GM21723 (cell line): Measurements from ENCODE around the gene PUS7.
A peak's percentile ranks its signal among the peaks of the same experiment; 100 is the strongest.
"Not testable (repeated sequence)": the region's sequence is repeated elsewhere in the genome, so short reads cannot be mapped to it uniquely, and the experiment has no call there.

ENCODE experiments used
- ATAC-seq: cut with Tn5 transposase; IDR thresholded peaks from one replicate; pipeline ENCODE4 v1.9.1; 2021; ENCODE audit warnings: mild to moderate bottlenecking, moderate library complexity; ENCODE audit not compliant: unreplicated experiment

PUS7 gene

DNA sequence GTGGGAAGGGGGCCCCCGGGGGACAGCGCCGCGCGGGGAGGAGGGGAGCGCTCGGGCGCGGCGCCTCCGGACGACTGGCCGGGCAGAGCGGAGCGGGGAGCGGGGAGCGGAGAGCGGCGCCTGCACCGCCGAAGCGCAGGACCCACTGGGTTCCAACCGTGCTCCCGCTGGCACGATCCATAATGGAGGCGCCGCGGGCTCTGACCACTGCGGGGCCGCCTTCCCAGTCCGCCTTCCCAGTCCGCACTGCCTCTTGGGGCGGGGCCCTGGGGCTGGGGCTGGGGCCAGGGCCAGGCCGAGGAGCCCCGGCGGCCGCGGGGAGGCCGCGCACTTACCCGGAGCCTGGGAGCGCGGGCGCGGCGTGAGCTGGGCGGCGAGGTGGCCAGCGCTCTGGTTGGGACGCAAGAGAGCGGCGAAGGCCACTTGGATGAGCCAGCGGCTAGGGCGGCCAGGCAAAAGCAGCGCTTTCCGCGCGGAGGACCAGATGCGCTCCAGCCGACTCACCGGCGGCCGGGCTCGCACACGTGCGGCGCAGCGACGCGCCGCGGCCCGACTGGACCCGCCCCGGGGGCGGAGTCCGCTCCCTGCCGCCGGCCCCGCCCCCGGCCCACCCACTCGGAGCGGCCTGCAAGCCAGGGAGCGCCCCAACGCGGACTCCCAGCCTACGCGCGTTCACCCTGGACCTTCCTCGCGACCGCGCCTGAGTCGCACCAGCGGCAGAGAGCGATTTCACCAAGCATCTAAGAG is at the start of gene PUS7:
Gene PUS7, minus strand, starts transcription at position 555 of the 747 bp plus-strand sequence. CDS start 13,759 bp downstream, outside the sequence.
- ATAC-seq = peak; percentile 87

DNA sequence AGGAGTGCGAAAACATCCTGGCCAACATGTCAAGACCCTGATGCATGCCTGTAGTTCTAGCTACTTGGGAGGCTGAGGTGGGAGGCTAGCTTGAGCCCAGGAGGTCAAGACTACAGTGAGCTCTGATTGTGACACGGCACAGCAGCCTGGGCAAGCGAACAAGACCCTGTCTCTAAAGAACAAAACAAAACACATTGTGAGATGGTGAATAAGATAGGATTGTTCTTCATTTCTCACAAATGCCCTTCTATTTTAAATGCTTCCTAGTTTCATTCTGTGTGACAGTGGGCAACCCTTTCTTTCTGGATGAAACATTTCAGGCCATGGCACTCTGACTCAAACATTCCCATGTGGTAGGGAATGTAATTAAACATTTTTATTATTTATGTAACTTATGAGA is 45.8 kb upstream of the PUS7 start:
- ATAC-seq = no peak

GRCh38 chr7:105567024-105567423 is 45.0 kb upstream of the PUS7 start:
- ATAC-seq = no peak

- no peak for ATAC-seq
Observed at GRCh38 chr7:105565190-105565589, 43.1 kb upstream of the PUS7 start.

DNA sequence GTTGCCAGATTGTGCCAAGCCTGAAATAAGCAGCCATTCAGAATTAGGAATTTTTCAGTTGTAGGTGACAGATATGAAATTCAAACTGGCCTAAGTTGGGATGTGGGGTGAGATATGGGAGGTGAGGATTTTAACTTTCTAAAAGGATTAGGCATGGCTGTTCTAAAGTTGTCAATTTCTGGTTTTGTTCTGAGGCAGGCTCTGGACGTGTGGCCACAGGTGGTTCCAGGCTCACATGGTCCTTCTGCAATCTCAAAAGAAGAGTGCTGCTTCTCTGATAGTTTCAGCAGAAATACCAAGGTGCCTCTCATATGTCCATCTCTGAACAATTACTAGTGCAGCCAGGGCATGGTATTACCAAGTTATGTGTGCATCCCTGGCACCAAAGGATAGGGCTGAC is 37.9 kb upstream of the PUS7 start:
- ATAC-seq = no peak

- no peak for ATAC-seq
Observed at GRCh38 chr7:105538339-105538738, 16.3 kb upstream of the PUS7 start.

GRCh38 chr7:105532709-105533460 is 10.8 kb upstream of the PUS7 start:
- no peak for ATAC-seq

DNA sequence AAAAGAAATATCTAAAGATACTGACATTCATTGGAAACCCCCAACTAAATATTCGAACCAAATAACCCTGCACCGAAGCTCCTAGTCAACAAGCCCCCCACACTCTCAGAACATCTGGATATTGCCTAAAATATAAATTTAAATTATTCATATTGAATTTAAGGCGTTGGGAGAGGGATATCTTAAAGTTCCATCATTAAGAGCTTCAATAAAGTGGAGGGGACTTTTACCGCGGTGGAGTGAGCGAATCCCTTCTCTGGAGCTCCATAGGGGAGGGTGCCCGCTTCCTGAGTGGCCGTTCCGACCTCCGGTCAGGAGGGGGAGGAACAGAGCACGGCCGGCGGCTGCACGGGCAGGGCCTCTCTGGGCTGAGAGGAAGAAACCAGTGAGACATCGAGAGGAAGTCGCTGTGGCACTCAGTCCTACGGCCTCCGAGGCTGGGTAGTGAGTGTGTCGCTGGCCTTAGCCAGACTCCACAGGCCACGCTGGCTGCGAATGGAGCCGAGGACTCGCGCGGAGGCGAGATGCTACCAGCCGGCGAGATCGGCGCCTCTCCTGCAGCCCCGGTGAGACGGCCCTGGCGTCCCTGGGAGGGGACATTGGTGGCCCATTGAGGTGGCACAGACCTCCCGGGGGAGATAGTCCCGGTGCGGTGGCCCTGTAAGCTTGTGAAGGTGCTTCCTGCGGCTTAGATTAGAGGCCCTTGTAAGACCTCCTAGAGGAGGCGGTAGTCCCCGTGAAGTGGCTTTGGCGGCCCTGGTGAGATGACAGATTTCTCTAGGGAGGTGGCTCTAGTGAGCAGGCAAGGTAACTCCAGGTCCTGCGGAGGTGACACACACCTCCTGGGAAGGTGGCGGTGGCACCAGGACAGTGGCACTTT is 10.0 kb upstream of the PUS7 start, which contains the start of gene RINT1:
Gene RINT1, plus strand, starts transcription at position 410 of the 880 bp plus-strand sequence. Its CDS starts 115 bp downstream, at position 525.
- peak; percentile 95 for ATAC-seq

GRCh38 chr7:105530546-105530945 is 8.5 kb upstream of the PUS7 start:
- ATAC-seq = no peak

DNA sequence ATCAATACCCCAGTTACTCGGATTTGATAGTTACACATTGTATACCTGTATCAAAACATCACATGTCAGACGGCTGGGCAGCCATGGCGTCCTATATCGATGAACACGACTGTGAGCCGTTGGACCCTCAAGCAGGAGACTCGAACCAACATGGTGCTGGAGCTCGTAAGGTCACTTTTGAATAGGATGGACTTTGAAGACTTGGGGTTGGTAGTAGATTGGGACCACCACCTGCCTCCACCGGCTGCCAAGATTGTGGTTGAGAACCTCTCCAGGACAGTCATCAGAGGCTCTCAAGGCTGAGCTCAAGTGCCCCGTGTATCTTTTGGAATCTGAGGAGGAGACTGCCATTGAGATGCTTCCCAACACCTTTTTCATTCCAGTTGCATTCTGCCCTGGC is 8.1 kb upstream of the PUS7 start:
- no peak for ATAC-seq

- not testable (repeated sequence) for ATAC-seq
Observed at GRCh38 chr7:105527737-105528136, 5.7 kb upstream of the PUS7 start.

GRCh38 chr7:105524840-105525239 is 2.8 kb upstream of the PUS7 start:
- no peak for ATAC-seq

GRCh38 chr7:105524423-105524822 is 2.4 kb upstream of the PUS7 start:
- not testable (repeated sequence) for ATAC-seq

- ATAC-seq = peak; percentile 44
Observed at GRCh38 chr7:105521027-105521716, 899 bp downstream of the PUS7 start.

GRCh38 chr7:105520620-105521019 is 1.5 kb downstream of the PUS7 start:
- not testable (repeated sequence) for ATAC-seq

DNA sequence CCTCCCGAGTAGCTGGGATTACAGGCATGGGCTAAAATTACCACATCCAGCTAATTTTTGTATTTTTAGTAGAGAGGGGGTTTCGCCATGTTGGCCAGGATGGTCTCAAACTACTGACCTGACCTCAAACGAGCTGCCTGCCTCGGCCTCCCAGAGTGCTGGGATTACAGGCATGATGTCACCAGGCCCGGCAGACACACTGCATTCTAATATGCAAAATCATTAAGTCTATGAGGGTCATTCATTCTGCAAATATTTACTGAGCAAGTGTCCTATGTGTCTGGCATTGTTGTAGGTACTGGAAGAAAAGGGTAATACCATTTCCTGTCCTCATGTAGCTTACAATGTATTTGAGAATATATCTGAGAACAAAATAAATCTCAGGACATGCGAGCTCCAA is 2.7 kb downstream of the PUS7 start:
- ATAC-seq = no peak

- not testable (repeated sequence) for ATAC-seq
Observed at GRCh38 chr7:105515610-105516009, 6.5 kb downstream of the PUS7 start.

DNA sequence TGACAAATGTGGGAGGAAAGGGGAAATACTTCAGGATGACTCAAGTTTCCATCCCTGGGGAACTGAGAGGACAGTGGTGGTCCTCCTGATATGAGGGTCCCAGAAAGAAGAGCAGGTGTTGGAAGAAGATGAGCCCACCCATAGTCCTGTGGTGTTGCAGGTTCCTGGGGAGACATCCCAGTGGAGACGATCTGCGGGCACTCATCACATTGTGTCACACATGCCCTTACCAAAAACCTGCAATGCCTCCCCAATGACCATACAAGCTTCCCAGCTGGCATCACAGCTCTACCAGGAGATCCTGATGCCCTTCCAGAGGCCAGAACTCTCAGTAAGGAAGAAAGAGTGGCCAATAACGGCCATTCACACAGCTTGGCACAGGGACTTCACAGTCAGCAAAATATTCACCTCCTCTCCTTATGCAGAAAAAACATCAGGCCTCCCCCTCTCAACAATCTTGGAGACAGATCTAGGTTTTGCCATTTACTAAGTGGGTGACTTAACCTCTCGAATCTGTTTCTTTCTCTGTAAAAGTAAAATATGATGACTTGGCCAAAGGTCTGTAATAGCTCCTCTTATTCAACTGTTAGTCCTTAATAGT is 9.0 kb downstream of the PUS7 start:
- ATAC-seq = no peak

GRCh38 chr7:105512415-105512814 is 9.7 kb downstream of the PUS7 start:
- ATAC-seq = no peak

GRCh38 chr7:105502173-105502572 is 19.9 kb downstream of the PUS7 start:
- no peak for ATAC-seq
